Measurements from ENCODE around the gene DPM3.
"Not testable (repeated sequence)": the region's sequence is repeated elsewhere in the genome, so short reads cannot be mapped to it uniquely, and the experiment has no call there.

Gene DPM3

DNA sequence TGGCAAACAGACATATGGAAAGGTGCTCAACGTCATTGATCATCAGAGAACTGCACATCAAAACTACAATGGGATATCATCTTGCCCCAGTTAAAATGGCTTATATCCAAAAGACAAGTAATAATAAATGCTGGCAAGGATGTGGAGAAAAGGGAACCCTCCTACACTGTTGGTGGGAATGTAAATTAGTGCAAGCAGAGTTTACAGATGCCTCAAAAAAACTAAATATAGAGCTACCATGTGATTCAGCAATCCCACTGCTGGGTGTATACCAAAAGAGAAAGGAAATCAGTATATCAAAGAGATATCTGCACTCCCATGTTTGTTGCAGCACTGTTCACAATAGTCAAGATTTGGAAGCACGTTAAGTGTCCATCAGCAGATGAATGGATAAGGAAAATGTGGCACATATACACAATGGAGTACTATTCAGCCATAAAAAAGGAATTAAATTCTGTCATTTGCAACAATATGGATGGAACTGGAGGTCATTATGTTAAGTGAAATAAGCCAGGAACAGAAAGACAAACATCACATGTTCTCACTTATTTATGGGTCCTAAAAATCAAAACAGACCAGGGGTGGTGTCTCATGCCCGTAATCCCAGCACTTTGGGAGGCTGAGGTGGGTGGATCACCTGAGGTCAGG is 15.8 kb upstream of the DPM3 start:
- not testable (repeated sequence) for DNase-seq

DNA sequence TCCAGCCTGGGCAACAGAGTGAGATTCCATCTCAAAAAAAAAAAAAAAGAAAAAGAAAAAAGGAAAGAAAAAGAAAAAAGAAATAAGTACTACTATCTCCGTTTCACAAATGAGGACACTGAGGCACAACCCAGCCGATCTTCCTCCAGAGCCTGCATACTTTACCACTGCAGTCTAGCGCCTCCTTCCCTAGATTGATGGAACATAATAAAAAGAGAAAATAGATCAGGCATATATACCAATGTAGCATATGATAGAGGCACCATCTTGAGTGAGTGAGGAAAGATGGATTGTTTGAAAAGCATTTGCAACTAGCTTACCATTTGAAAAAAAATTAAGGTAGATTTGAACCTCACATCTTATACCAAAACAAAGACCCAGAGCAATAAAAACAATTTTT is 5.2 kb upstream of the DPM3 start:
- no peak for DNase-seq

DNA sequence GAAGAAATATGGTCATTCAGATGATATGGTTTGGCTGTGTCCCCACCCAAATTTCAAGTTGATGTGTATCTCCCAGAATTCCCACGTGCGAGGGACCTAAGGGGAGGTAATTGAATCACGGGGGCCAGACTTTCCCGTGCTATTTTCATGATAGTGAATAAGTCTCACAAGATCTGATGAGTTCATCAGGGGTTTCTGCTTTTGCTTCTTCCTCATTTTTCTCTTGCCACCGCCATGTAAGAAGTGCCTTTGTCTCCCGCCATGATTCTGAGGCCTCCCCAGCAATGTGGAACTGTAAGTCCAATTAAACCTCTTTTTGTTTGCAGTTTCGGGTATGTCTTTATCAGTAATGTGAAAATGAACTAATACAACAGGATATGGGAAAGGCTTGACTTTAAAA is 1.4 kb upstream of the DPM3 start:
- no peak for DNase-seq

DNA sequence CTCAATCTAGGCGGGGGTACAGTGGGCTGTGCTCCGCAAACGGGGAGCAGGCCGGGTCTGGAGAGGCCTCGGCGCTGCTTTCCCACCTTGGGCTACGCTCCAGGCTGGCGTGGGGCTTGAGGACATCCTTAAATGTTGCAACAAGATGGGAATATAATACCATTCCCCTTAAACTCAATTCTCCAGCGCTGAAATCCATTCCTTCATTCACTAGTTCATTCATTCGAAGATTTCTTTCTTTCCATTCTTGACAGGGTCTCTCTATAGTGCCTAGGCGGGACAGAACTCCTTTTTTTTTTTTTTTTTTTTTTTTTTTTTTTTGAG is 261 bp upstream of the DPM3 start:
- no peak for DNase-seq

DNA sequence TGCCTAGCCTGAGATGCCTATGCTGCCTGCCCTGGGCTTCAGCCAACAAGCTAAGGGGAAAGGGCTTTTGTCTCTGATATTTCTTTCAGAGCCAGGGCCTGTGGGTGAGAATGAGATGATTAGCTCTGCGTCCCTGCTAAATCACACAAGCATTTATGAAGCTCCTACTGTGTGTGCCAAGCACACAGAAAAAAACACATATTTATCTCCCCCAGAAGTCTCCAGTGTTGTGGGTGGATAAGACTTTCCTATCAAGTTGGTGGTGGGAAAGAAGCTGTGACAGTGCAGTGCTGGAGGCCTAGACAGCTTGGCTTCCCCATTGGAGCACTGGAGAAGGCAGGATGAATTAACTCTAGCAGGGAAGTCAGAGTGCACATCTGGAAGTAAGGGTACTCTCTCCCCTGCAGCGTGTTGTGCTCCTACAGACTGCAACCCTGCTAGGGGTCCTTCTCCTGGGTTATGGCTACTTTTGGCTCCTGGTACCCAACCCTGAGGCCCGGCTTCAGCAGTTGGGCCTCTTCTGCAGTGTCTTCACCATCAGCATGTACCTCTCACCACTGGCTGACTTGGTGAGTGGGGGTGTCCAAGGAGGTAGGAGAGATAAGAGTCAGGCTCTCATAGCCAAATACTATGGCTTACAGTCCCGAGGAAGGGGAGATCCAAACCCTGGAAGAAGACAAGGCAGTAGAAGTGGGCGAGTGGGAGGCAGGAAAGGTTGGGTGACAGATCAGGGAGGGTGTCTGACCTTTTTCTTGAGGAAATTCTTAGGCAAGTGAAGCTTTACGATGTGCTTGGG is 3.0 kb downstream of the DPM3 start:
- DNase-seq = no peak

DNA sequence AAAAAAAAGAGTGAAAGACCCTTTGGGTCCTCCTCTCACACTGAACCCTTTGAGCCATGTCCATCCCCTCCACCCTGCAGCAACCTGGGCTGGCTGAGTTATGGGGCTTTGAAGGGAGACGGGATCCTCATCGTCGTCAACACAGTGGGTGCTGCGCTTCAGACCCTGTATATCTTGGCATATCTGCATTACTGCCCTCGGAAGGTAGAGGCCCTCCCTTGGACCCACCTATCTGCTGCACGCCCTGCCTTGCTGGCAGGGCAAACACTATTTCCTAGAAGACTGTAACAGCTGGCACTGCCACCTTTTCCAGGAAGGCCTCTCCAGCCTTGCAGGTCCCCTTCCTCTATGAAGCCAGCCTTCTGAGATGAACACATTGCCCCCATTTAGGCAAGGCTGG is 3.6 kb downstream of the DPM3 start:
- peak; percentile 45 for DNase-seq

DNA sequence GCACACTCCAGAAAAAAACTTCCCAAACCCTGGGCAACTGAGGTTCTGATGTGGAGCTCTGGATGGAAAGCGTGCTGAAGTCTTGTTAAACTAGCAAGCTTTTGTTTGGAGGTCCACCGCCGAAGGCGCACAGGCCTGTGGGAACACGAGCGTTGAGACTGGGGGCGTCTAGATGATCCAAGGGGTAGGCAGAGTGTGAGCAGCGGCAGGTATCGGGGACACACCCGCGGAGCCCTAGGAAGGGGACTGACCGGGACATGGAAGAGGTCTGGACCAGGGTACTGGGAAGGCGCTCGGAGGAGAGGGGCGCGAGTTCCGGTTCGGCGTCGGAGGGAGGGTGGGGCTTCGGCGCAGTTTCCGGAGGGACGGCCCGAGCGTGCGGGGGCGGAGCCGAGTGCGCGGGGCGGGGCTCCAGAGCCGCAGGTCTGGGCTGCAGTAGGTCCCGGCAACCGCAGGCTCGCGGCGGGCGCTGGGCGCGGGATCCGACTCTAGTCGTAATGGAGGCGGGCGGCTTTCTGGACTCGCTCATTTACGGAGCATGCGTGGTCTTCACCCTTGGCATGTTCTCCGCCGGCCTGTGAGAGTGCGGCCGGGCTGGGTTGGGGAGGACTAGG is 4.8 kb downstream of the DPM3 start, which contains the start of gene SLC50A1:
Gene SLC50A1, plus strand, starts transcription at position 438 of the 614 bp plus-strand sequence. Its CDS starts 60 bp downstream, at position 498.
- DNase-seq = peak; percentile 98

DNA sequence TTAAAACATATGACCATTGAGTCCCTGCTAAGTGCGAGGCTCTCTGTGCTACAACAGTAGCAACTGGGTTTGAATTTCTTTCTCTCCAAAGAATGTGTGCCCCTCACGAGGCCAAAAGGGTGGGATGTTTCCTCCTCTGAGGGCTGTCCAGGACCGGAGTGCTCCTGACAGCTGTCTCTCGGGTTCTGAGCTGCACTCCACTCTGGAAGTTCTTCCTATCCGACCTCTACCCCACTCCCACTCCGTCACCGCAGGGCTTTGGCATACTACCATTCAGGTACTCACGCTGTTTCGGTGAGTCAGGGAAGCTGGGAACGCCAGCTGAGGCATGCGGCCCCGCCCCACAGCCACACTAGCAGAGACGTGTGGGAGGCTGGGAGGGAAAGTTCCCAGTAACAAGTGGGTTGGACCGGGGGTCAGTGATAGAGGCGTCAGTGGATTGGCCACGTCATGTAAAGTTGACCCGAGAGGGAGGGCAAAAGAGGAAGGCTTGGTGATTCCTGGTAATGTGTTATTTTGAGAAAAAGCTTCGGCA is 5.4 kb downstream of the DPM3 start:
- DNase-seq = peak; percentile 95

DNA sequence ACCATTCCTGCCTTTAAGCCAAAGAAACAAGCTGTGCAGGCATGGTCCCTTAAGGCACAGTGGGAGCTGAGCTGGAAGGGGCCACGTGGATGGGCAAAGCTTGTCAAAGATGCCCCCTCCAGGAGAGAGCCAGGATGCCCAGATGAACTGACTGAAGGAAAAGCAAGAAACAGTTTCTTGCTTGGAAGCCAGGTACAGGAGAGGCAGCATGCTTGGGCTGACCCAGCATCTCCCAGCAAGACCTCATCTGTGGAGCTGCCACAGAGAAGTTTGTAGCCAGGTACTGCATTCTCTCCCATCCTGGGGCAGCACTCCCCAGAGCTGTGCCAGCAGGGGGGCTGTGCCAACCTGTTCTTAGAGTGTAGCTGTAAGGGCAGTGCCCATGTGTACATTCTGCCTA is 6.0 kb downstream of the DPM3 start:
- peak; percentile 40 for DNase-seq

DNA sequence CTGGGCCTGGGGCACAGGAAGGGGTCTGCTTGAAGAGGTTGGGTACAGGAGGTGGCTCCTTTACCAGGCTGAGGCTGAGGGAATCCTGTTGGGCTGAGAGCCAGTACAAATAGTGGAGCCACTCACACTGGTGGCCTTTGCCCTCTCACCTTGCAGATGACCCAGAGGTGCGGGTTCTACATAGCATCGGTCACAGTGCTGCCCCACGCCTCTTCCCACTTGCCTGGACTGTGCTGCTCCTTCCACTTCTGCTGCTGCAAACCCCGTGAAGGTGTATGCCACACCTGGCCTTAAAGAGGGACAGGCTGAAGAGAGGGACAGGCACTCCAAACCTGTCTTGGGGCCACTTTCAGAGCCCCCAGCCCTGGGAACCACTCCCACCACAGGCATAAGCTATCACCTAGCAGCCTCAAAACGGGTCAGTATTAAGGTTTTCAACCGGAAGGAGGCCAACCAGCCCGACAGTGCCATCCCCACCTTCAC is 6.5 kb downstream of the DPM3 start:
- DNase-seq = no peak

DNA sequence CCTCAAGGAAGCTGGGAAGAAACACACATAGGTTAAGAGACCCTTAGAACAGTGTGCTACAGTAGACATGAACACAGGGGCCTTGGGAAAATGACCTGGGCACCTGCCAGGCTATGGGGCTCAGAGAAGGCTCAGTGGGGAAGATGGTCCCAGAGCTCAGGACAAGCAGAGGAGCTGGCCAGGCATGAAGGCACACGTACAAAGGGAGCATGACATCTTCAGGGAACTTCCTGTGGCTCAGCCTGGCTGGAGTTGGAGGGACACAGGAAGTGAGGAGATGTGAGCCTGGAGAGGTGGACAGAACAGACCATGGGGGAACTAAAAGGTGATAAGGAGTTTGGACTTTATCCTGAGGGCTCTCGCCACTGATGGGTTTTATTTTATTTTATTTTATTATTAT is 8.5 kb downstream of the DPM3 start:
- no peak for DNase-seq

DNA sequence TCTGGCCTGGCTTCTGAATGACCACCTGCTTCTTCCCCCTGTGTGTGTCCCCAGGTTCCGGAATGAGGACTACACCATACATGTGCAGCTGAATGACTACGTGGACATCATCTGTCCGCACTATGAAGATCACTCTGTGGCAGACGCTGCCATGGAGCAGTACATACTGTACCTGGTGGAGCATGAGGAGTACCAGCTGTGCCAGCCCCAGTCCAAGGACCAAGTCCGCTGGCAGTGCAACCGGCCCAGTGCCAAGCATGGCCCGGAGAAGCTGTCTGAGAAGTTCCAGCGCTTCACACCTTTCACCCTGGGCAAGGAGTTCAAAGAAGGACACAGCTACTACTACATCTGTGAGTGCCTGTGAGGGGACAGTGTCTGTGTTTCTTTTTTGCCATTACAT is 9.0 kb downstream of the DPM3 start:
- no peak for DNase-seq

DNA sequence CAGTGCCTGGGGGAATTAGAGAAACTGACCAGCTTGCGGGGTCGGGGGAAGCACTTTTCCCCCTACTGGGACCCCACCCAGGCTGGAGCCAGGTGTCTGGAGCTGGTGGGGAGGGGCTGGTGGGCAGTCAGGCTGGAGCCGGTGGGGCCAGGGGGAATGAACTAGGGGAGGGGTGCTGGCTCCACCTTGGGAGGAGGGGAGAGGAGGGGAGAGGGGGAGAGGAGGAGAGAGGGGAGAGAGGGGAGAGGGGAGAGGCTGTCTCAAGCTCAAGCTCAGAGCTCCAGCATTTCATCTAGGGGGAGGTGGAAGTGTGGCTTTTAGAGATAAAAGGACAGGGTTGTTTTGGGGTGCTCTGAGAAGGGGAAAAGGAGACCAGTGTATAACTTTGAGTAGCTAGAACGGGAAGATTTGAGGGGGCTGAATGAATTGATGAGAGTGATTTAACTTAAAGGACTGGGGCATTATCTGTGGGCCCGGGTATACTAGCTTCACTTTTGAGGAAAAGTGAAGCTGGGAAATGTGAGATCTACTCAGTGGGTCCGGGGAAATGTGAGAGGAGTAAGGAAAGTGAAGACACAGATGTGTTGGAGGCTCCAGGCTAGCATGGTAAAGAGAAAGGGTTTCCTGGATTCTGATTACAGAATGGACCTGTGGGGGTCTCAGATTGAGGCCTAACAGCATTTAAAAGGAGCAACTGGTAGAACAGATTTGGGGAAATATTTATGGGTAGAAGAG is 9.9 kb downstream of the DPM3 start:
- DNase-seq = no peak

DNA sequence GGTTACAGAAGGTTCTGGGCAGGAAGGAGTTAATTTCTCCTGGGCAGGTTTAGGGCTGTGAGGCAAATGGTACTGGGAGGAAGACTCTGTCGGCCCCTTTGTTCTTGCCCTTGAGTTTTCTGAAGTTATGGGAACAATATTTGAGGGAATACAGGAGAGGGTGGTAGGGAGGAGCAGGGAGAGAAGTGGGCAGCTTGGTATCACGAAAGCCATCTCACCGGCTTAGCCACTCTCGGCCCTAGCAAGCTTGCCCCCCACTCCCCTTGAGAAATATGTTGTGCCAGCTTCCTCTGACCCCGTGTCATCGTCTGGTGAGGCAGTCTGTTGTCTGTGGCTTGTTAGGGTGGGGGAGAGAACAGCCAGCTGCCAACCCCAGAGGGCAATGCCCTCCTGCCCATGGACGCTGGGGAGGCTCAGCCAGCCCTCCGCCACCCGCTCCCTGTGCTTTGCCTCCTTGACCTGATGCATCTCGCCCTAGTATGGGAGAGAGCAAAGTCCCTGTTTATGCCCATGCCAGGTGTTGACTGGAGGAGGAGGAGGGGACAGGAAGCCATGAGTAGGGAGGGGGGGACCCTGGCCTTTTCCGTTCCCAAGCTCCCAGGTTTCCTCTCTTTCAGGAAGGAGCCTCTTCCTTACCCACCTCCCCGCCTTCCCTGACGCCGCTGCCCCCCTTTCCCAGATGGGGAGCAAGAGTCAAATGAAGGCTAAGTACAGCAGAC is 11.4 kb downstream of the DPM3 start:
- peak; percentile 95 for DNase-seq

DNA sequence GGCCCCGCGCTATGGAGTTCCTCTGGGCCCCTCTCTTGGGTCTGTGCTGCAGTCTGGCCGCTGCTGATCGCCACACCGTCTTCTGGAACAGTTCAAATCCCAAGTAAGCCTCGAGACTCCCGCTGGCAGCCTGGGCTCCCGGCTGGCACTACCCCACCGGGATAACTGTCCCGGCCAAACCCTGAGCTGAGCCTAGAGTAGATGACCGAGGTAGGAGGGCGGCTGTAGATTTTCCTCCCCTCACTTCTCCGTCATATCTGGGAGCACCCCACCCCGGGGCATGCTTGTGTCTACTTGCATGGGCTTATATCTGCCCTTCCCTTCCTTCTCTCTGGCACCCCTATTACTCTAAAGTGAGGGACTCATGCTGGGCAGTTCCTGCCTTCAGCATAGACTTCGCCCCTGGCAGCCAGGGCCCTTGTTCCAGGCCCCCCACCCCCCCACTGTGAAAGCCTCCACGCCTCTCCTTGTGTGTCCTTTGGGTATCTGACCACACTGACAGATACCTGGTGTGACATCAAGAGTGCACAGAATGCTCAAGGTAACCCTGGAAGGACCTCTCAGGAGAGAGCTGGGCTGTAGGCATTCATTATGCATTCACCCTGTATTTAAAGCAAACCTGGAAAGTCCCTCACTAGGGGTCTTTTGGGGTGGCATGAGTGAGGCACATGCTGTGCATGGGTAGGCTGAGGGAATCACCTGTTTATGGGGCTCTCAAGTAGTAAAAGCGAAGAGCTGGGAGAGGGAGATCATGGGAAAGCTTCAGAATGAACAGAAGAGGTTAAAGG is 12.2 kb downstream of the DPM3 start:
- DNase-seq = peak; percentile 58

DNA sequence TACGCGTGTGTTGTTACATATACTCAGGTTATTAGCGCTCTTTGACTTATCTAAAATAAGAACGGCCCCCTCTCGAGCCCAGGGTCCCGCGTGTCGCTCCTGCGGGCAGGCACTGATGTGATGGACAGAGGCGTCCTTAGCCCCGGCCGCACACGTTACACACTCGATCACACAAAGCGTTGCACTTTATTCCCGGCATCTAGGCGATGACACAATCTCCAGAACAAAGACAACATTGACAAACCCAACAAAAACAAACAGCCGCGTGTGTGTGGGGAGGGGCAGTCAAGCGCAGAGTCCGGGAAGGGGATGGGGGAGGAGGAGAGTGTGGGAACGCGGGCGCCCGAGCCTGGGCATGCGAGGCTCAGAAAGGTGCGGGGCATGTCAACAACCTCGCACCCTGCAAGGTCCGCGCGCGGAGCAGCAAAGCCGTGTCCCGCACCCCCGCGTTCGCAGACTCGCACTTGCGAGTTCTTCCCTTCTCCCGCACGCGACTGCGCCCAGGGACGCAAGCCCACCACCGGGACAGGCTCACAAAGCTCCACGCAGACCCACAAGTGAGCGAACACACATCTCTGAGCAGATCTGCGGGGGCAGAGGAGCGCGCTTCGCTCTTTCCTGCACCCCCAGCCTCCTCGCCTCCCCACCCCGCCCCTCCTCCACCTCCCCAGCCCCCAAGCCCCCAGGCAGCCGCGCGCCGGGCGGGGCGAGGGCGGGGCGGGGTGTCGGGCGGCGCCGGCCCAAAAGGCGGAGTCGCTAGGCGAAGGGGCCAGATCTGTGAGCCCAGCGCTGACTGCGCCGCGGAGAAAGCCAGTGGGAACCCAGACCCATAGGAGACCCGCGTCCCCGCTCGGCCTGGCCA is 13.0 kb downstream of the DPM3 start, which contains the start of gene EFNA1:
Gene EFNA1, plus strand, starts transcription at position 772 of the 862 bp plus-strand sequence. CDS start 102 bp downstream, outside the sequence.
- DNase-seq = peak; percentile 94

DNA sequence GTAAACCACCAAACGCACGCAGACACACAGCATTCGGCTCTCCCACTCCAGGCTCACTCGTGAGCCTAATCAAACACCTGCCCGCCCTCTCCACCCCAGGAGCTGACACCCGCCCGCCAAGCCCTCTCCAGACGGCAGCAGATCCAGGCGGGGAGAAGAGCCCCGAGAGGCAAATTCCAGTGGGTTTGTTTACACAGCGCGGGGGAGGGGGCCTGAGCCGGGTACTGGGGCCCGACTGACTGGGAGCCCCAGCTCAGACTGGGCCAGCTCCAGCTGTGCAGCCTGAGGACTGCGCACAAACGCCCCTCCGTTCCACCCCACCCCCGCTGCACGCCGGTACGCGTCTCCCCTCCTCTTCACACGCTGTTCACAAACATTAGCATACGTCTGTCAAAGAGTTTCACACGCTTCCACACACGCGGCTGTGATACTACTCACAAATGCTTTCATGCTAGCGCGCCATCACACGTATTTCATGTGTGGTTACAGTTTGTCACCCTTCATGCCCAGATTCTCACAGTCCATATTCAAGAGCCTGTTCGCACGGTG is 13.7 kb downstream of the DPM3 start:
- DNase-seq = peak; percentile 94

DNA sequence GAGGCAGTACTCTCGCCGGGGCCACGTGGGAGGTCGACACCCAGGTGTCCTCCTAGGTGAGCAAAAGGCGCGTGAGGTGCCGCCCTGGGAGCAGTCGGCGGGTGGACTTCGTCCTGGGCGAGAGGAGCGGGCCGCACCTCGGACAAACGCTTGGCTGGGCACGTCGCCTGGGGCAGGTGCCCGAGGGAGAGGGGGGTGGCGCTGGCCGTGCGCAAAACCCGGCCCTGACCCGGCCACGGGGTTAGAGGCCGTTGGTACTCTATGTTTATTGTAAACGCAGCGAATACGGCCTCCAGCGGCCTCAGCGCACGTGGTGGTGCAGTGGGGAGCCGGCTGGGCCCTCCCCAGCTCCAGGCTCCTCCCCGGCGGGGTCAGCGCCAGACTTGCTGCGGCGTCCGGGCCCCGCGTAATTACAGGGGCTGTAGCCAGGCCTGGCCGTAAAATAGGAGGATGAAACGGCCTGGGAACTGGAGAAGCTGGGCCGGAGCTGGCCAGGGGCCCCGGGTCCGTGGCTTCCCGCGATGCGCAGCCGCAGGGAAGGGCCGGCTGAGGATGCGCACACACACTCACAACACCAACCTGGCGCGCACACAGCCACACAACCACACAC is 14.3 kb downstream of the DPM3 start:
- peak; percentile 94 for DNase-seq

DNA sequence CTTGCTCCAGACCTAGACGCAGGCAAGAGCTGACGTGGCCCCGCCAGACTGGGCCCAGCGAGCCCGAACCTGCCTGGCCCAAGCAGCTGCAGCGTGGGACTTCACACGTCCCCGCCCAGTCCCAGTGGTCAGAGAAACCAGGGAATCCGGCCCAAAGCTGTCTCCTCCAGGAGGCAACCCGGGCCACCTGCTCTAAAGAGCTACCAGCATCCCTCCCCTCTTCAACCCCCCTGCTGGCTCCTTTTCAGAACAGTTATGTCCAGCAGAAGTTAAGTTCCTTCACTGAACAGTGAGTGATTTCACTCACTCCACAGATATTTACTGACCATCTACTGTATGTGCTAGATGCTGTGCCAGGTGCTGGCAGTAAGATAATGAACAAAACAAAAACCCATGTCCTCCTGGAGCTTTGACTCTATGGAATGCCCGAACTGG is 14.8 kb downstream of the DPM3 start:
- DNase-seq = peak; percentile 69

All from DMS53 (cell line).